IPS DF 6.9 (cell line): ENCODE measurements around the gene PPP1R3F.
"Not testable (repeated sequence)": the region's sequence is repeated elsewhere in the genome, so short reads cannot be mapped to it uniquely, and the experiment has no call there.

Experiments
- DNase-seq: peaks from one replicate; pipeline ENCODE4 v3.0.0-alpha.2; 2013; ENCODE audit warnings: low read depth, low spot score
- H3K27ac ChIP-seq: one replicate; pipeline ENCODE4 v1.5.1; 2013; ENCODE audit warnings: low read length, control low read depth
- H3K27me3 ChIP-seq: 2 replicates; pipeline ENCODE4 v1.6.1; 2013; ENCODE audit warnings: mild to moderate bottlenecking, low read length; ENCODE audit not compliant: control insufficient read depth, insufficient read depth
- H3K36me3 ChIP-seq: 2 replicates; pipeline ENCODE4 v1.6.1; 2013; ENCODE audit warnings: low read length; ENCODE audit not compliant: control insufficient read depth, insufficient read depth
- H3K4me1 ChIP-seq: 2 replicates; pipeline ENCODE4 v1.6.1; 2013; ENCODE audit warnings: low read length; ENCODE audit not compliant: control insufficient read depth, insufficient read depth
- H3K4me3 ChIP-seq: 2 replicates; pipeline ENCODE4 v1.5.1; 2013; ENCODE audit warnings: mild to moderate bottlenecking, low read length
- H3K9me3 ChIP-seq: 2 replicates; pipeline ENCODE4 v1.6.1; 2013; ENCODE audit warnings: low read length, inconsistent platforms; ENCODE audit not compliant: control insufficient read depth, insufficient read depth
- WGBS: extraction: QIAGEN DNeasy Blood & Tissue Kit; methylation state at CpG from one replicate; pipeline ENCODE4 v1.1.7; 2013; ENCODE audit warnings: mixed read lengths, missing lambda C conversion rate; ENCODE audit not compliant: insufficient read length, insufficient coverage; 5-methylcytosine and 5-hydroxymethylcytosine counted together

The PPP1R3F gene

GRCh38 chrX:49286136-49286535 is 16.5 kb downstream of the PPP1R3F start:
- no CpG with 5 or more reads among the region's 18 CpGs for WGBS
- Histone ChIP-seq H3K4me3 (no peak overlapping the region), H3K9me3 (no peaks in the 10 kb centered on the region), H3K27ac (no peak overlapping the region), H3K4me1 (peaks cover 2% of the 10 kb centered on the region; the same call in 1 of the 2 replicates), H3K36me3 (no peaks in the 10 kb centered on the region), H3K27me3 (no peaks in the 10 kb centered on the region)
- DNase-seq = no peak

GRCh38 chrX:49286581-49286980 is 17.0 kb downstream of the PPP1R3F start:
- Histone ChIP-seq H3K27ac (no peak overlapping the region), H3K4me1 (peaks cover 2% of the 10 kb centered on the region; the same call in 1 of the 2 replicates), H3K4me3 (no peak overlapping the region), H3K9me3 (no peaks in the 10 kb centered on the region), H3K27me3 (no peaks in the 10 kb centered on the region), H3K36me3 (no peaks in the 10 kb centered on the region)
- no CpG with 5 or more reads among the region's 4 CpGs for WGBS
- no peak for DNase-seq

GRCh38 chrX:49287665-49288064 is 18.1 kb downstream of the PPP1R3F start:
- Histone ChIP-seq H3K4me1 (no peaks in the 10 kb centered on the region), H3K4me3 (no peak overlapping the region), H3K27me3 (no peaks in the 10 kb centered on the region), H3K27ac (no peak overlapping the region), H3K9me3 (no peaks in the 10 kb centered on the region), H3K36me3 (no peaks in the 10 kb centered on the region)
- WGBS = no CpG with 5 or more reads among the region's 1 CpG
- no peak for DNase-seq

- no peaks in the 10 kb centered on the region for H3K9me3 ChIP-seq
- WGBS = no CpG with 5 or more reads among the region's 7 CpGs
- DNase-seq = no peak
- H3K36me3 ChIP-seq = no peaks in the 10 kb centered on the region
- H3K27me3 ChIP-seq = no peaks in the 10 kb centered on the region
- H3K27ac ChIP-seq = no peak overlapping the region
- H3K4me3 ChIP-seq = no peak overlapping the region
- H3K4me1 ChIP-seq = no peaks in the 10 kb centered on the region
These were observed 20.6 kb downstream of the PPP1R3F start for GRCh38 chrX:49290215-49290614.

- H3K4me3 ChIP-seq = no peak overlapping the region
- H3K27me3 ChIP-seq = no peaks in the 10 kb centered on the region
- no peaks in the 10 kb centered on the region for H3K9me3 ChIP-seq
- H3K36me3 ChIP-seq = no peaks in the 10 kb centered on the region
- DNase-seq = peak; percentile 33
- no peak overlapping the region for H3K27ac ChIP-seq
- H3K4me1 ChIP-seq = no peaks in the 10 kb centered on the region
- WGBS = no CpG with 5 or more reads among the region's 11 CpGs
These were observed 22.2 kb downstream of the PPP1R3F start for GRCh38 chrX:49291615-49292337.

GRCh38 chrX:49292400-49293362 is 23.1 kb downstream of the PPP1R3F start:
- WGBS = no CpG with 5 or more reads among the region's 17 CpGs
- H3K4me1 ChIP-seq = no peaks in the 10 kb centered on the region
- no peak overlapping the region for H3K4me3 ChIP-seq
- no peaks in the 10 kb centered on the region for H3K9me3 ChIP-seq
- no peaks in the 10 kb centered on the region for H3K36me3 ChIP-seq
- H3K27ac ChIP-seq = no peak overlapping the region
- no peak for DNase-seq
- H3K27me3 ChIP-seq = no peaks in the 10 kb centered on the region

- H3K27ac ChIP-seq, H3K4me1 ChIP-seq, H3K9me3 ChIP-seq, H3K27me3 ChIP-seq, DNase-seq, H3K36me3 ChIP-seq, H3K4me3 ChIP-seq: not testable (repeated sequence)
- no CpG with 5 or more reads among the region's 5 CpGs for WGBS
These were observed 29.7 kb downstream of the PPP1R3F start for GRCh38 chrX:49299293-49299692.

GRCh38 chrX:49300703-49301102 is 31.1 kb downstream of the PPP1R3F start:
- Histone ChIP-seq H3K27ac (no peak overlapping the region), H3K4me3 (no peak overlapping the region), H3K4me1 (0 out of 2 replicates have a peak, but pooled peaks cover 4% of the 10 kb centered on the region), H3K27me3 (no peaks in the 10 kb centered on the region), H3K36me3 (no peaks in the 10 kb centered on the region), H3K9me3 (no peaks in the 10 kb centered on the region)
- WGBS = no CpG with 5 or more reads among the region's 1 CpG
- DNase-seq = no peak

GRCh38 chrX:49303346-49303745 is 33.8 kb downstream of the PPP1R3F start, which contains the start of gene GAGE10:
TSS of gene GAGE10 (plus strand) at chrX:49303646. CDS start at chrX:49304860, 1,214 bp downstream.
- no peaks in the 10 kb centered on the region for H3K27me3 ChIP-seq
- H3K9me3 ChIP-seq = no peaks in the 10 kb centered on the region
- no peak within 1 kb of the TSS for H3K4me3 ChIP-seq
- no peak for DNase-seq
- 0 out of 2 replicates have a peak, but pooled peaks cover 4% of the 10 kb centered on the region for H3K4me1 ChIP-seq
- H3K36me3 ChIP-seq = no peaks in the 10 kb centered on the region
- no CpG with 5 or more reads among the region's 15 CpGs for WGBS
- H3K27ac ChIP-seq = no peak within 1 kb of the TSS

GRCh38 chrX:49307775-49308174 is 38.2 kb downstream of the PPP1R3F start:
- H3K36me3 ChIP-seq, H3K4me3 ChIP-seq, H3K27ac ChIP-seq, H3K9me3 ChIP-seq, H3K4me1 ChIP-seq, H3K27me3 ChIP-seq, DNase-seq: not testable (repeated sequence)
- WGBS = no CpG with 5 or more reads among the region's 2 CpGs
